IPS-NIHi7 (cell line): ENCODE results near the gene PPP2R3C.
A peak's percentile ranks its signal among the peaks of the same experiment; 100 is the strongest.
"Not testable (repeated sequence)": the region's sequence is repeated elsewhere in the genome, so short reads cannot be mapped to it uniquely, and the experiment has no call there.

Source experiments
- DNase-seq: peaks from one replicate; pipeline ENCODE4 v3.0.0; 2012; ENCODE audit warnings: mixed read lengths; ENCODE audit errors: extremely low spot score

Gene PPP2R3C

GRCh38 chr14:35052637-35053036, 69.2 kb downstream of the PPP2R3C start:
- DNase-seq = no peak

- DNase-seq = no peak
Measured at GRCh38 chr14:35051796-35052195, 70.0 kb downstream of the PPP2R3C start.

- no peak for DNase-seq
Measured at GRCh38 chr14:35050652-35051051, 71.1 kb downstream of the PPP2R3C start.

GRCh38 chr14:35047976-35048513, 73.7 kb downstream of the PPP2R3C start:
- no peak for DNase-seq

- DNase-seq = no peak
Measured at GRCh38 chr14:35046751-35047536, 74.8 kb downstream of the PPP2R3C start.

GRCh38 chr14:35046048-35046750, 75.6 kb downstream of the PPP2R3C start, which contains the start of gene FAM177A1:
Gene FAM177A1, plus strand, starts transcription at chr14:35046272. Its CDS starts 192 bp downstream, at chr14:35046464.
- DNase-seq = peak; percentile 99

- DNase-seq = no peak
Measured at GRCh38 chr14:35045798-35046047, 76.1 kb downstream of the PPP2R3C start.

GRCh38 chr14:35044939-35045797, 76.6 kb downstream of the PPP2R3C start:
- DNase-seq = no peak

GRCh38 chr14:35043046-35043445, 78.7 kb downstream of the PPP2R3C start:
- no peak for DNase-seq

GRCh38 chr14:35042632-35043031, 79.2 kb downstream of the PPP2R3C start:
- DNase-seq = no peak

GRCh38 chr14:35038312-35038711, 83.5 kb downstream of the PPP2R3C start:
- DNase-seq = not testable (repeated sequence)
